GM19397 (cell line): ENCODE results near the gene WFIKKN2.
"Not testable (repeated sequence)": the region's sequence is repeated elsewhere in the genome, so short reads cannot be mapped to it uniquely, and the experiment has no call there.

Experiments used
- ATAC-seq: cut with Tn5 transposase; IDR thresholded peaks from one replicate; pipeline ENCODE4 v1.9.1; 2021; ENCODE audit warnings: mild to moderate bottlenecking, moderate library complexity; ENCODE audit not compliant: unreplicated experiment

Gene WFIKKN2

GRCh38 chr17:50850640-50851039 lies 15.3 kb downstream of the WFIKKN2 start:
- no peak for ATAC-seq

- no peak for ATAC-seq
Observed at GRCh38 chr17:50853015-50853615, 17.7 kb downstream of the WFIKKN2 start.

DNA sequence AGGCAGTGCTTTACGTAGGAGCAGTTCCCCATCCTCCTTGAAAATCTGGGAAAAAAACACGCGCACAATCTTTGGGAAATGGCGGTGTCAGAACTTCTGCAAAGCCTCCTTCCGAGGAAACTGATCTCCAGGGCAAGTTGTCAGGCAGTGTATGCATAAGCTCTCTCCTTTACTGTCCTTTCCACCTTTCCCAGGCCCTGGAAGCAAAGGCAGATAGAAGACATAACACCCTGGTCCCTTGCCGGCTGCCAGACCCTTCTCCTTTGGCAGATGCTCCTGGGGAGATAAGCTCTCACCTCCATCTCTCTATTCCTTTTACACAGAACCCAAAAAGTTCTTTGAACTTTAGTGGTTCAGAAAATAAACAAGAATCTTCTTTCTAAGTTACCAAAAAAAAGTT lies 18.4 kb downstream of the WFIKKN2 start:
- no peak for ATAC-seq

DNA sequence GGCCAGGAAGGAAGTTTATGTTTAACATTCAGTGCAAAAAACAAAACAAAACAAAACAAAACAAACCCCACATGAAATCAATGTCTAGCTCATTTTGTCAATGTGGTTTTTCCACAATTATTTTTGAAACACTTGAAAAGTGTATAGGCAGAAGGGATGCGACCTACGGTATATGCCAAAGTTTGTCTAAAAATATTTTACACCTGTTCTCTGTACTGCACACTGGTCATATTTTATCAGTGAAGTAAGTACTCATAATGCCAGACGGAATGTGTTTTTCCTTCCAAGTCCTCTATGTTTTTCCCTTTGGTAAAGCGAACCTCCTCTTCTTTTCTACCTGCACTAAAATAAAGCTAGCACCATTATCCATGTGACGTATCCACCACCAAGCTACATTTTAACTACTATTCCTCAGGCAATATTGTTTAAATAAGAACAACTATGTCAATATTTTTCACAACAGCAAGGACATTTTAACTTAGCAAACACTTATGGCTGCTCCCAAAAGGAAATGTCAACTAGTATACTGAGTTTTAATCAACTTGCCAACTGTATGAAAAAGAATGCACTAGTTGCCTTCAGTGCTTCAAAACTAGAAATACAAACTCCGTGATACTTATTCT lies 20.4 kb downstream of the WFIKKN2 start:
- no peak for ATAC-seq

DNA sequence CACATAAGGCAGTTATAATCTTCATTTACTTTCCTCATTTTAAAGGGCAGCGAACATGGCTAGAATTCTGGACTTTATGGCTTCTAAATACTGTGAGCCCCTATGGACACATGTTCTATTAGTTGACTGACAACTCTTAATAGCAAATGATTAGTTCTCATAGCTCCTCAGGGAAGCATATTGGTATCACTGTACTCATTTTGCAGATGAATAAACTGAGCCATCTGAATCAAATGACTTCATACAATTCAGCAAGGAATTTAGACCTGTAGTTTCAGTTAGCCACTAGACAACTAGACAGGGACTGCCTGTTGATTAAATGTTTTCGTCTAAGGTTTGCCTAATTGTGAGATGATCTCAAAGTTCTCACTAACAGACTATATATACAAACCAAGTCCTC lies 21.0 kb downstream of the WFIKKN2 start:
- no peak for ATAC-seq

GRCh38 chr17:50858486-50859225 lies 23.3 kb downstream of the WFIKKN2 start:
- no peak for ATAC-seq

DNA sequence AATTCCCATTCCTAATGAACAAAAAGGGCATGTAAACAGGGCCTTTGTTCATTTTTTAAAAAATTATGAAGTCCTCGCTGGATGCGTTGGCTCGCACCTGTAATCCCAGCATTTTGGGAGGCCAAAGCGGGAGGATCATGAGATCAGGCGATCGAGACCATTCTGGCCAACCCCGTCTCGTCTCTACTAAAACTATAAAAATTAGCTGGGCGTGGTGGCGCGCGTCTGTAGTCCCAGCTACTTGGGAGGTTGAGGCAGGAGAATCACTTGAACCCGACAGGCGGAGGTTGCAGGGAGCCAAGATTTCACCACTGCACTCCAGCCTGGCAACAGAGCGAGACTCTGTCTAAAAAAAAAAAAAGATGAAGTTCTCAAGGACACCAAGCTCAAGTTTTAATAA lies 24.3 kb downstream of the WFIKKN2 start:
- not testable (repeated sequence) for ATAC-seq

- no peak for ATAC-seq
Observed at GRCh38 chr17:50861334-50861676, 25.9 kb downstream of the WFIKKN2 start.

DNA sequence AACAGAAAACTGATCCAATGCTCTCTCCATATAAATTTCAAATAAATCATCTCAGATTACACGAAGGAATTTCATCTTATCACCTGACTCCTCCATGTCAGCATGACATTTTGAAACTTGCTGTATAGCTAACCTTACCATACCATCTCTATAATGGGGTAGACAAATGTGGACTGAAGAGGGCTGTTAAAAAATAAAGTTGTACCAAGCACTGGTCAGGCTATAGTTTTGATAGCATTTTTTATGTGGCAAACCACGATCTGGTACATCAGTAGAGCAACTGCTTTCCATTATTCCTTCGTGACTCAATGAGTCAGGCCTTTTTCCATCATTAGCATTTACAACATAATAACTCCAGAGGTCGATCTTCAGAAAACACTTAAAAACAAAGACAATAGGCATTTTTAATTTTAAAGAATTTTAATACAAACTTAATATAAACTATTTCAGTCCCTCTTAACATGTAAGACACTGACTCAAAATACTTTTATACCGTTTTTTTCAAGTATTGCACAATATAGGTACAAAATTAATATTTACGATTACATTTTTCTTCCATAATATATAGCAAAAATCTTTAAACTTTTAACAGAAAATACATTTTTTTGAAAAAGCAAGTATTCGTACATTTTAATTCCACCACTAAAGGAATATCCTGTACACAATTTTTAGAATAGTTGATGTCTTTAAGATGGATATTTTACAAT lies 26.6 kb downstream of the WFIKKN2 start:
- ATAC-seq = no peak

DNA sequence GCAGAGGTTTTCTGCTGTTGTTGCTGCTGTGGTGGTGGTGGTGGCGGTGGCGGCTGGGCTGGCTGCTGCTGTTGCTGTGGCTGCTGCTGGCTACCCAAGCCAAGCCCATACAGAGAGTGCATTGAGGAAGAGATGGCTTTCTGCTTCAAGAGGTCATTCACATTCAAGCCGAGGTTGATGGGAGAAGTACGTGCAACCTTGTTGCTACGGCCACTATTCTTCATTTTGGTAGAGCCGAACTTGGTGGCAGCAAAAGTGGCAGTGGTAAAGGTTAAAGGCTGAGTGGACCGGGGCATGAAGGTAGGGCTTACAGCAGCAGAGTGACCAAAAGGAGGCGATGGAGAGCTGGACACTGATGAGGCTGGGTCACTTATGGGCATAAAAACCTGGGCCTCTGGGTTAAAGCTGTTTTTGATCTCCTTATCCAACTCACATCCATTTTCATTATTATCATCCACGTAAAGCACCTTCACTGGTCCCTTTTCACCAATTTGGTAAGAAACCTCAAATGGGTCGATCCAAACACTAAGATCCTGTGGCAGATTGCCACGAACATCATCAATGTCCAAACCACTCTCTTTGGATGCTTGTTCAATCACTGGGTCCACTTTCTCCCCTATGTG lies 27.9 kb downstream of the WFIKKN2 start:
- no peak for ATAC-seq

- ATAC-seq = no peak
Observed at GRCh38 chr17:50863931-50864330, 28.5 kb downstream of the WFIKKN2 start.

DNA sequence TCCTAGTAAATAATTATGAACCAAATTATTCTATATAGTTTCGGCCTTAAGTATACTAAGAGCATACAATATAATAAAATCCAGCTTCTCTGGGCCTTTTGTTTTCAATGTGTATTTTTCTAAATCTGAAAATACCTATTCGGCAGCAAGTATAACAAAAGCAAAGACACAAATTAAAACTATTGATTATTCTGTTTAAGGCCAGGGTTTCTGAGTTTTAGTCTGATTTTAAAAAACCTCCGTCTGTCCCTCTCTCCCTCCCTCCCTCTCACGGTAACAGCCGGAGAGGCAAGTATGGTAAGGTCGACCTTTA lies 29.3 kb downstream of the WFIKKN2 start:
- no peak for ATAC-seq

GRCh38 chr17:50865060-50865867 lies 29.9 kb downstream of the WFIKKN2 start:
- peak; percentile 10 for ATAC-seq

DNA sequence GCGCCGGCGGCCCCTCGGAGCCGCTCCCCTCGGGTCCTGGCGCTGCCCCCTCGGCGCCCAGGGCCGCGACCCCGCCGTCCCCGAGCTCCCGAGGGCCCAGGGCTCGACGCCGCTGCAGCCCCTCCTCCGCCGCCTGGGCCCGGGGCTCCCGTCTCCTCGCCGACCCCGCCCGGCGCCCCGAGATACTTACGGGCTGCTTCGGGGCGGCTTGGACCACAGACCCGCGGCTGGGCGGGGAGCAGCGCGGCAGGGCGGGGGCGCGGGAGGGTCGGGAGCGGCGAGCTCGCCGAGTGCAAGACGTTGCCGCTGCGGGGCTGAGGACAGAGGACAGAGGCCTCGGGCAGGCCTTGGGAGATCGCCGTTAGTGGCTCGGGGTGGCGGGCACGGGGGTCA lies 30.5 kb downstream of the WFIKKN2 start:
- ATAC-seq = peak; percentile 12

DNA sequence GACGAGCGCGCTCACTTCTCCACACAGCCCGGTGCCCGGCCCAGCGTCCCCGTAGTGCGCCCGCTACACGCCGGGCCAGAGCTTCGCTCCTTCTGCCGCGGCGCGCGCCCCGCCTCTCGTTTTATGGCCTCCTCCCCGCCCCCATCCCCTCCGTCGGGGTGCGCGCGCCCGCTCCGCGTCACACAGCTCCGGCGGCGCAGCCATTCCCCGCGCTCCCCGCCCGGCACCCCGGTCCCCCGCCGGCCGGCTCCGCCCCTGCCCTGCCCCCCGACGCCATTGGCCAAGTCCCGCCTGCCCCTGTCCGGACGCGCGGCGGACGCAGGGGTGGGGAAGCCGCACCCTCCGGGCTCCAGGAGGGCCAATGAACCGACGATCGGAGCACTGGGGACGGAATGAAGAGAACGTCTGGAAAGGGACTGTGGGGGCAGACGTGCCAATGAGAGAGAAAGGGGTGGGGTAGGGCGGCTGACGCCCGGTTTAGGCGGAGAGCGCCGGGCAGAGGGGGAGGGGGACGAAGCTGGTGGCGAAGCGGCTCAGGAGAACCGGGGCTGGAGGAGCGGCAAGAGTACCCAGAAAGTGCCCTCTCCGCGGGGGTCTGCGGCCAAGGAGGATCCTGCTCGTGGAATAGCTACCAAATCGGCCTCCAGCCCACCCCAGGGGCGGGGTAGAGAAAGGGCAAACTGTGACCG lies 31.0 kb downstream of the WFIKKN2 start, which contains the start of gene TOB1:
TOB1 (minus strand) TSS at position 94 of the 689 bp plus-strand sequence. CDS start 2,337 bp downstream, outside the sequence.
- ATAC-seq = peak; percentile 72

- peak; percentile 8 for ATAC-seq
Observed at GRCh38 chr17:50866950-50867362, 31.6 kb downstream of the WFIKKN2 start.

GRCh38 chr17:50867363-50868139 lies 32.2 kb downstream of the WFIKKN2 start:
- peak; percentile 25 for ATAC-seq

DNA sequence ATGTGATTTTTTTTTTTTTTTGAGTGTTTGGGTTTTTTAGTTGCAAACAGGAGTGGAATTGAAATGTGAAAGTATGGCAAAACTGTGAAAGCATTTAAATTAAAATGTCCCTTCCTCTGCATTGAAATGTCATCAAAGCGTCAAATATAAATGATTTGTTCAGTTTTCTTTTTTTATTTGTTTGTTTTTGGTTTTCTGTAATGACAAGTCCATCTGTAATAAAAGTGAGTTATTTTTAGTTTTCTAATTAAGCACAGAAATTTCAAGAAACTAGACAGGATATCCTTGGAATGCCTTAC lies 32.7 kb downstream of the WFIKKN2 start:
- no peak for ATAC-seq

DNA sequence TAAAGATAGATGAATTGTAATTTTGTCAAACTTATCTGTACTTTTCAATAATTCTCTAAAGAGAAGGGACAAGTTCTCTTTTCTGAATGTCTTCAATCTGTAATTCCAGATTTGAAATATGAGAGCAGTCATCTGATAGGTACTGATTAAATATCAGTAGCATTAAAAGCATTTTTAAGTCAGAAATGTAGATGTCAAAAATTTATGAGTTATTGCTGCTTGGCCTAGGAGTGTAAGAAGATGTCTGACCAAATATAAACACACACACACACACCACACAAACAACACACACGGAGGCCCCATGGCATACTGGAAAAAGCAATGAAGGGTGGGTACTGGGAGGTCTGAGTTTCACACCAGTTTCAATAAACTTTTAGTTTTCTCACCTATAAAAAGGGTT lies 33.2 kb downstream of the WFIKKN2 start:
- ATAC-seq = no peak
